Stomach (tissue), 9 donors: ENCODE data around the gene CETP. TPM values are rescaled to one million over a fixed set of nuclear protein-coding genes. Genes with fewer than 3 reads are reported as not detected.
"Not testable (repeated sequence)": the region's sequence is repeated elsewhere in the genome, so short reads cannot be mapped to it uniquely, and the experiment has no call there.

Source experiments
- DNase-seq, 2 donors: peaks; one replicate each; pipeline versions ENCODE4 v3.0.0 to v3.0.0-alpha.2; 2013 to 2019
- H3K27ac ChIP-seq, 5 donors: fragments of 200-600 bp in 4 of 5; sonication (generic) in 4 of 5; one replicate each; pipeline ENCODE4 v1.5.1; 2013 to 2019; ENCODE audit warnings: mild to moderate bottlenecking in 1 of 5, moderate library complexity in 1 of 5
- H3K27me3 ChIP-seq, 3 donors: fragments of 200-600 bp; sonication (generic); one replicate each; pipeline ENCODE4 v1.5.1; 2017 to 2019; ENCODE audit warnings: mixed run types in 1 of 3
- H3K36me3 ChIP-seq, 4 donors: fragments of 200-600 bp; sonication (generic); 1 replicate in 3 of 4; 2 replicates in 1 of 4; pipeline ENCODE4 v1.5.1; 2016 to 2019
- H3K4me1 ChIP-seq, 4 donors: fragments of 200-600 bp; sonication (generic); one replicate each; pipeline ENCODE4 v1.5.1; 2016 to 2019
- H3K4me3 ChIP-seq, 4 donors: fragments of 200-600 bp; sonication (generic) in 3 of 4; one replicate each; pipeline ENCODE4 v1.5.1; 2016 to 2019; ENCODE audit warnings: mild to moderate bottlenecking in 1 of 4
- H3K9me3 ChIP-seq, 4 donors: fragments of 200-600 bp; sonication (generic); one replicate each; pipeline ENCODE4 v1.5.1; 2016 to 2019
- CTCF ChIP-seq, 7 experiments: fragments of 450-650 bp in 4 of 7; fragments of 200-600 bp in 3 of 7; sonication (generic) in 3 of 7; IDR thresholded peaks; one replicate each; pipeline ENCODE4 v1.5.1; 2016 to 2019; ENCODE audit warnings: antibody characterized with exemption in 7 of 7, control low read depth in 2 of 7, mild to moderate bottlenecking in 1 of 7
- EP300 ChIP-seq: sonication (generic); formaldehyde crosslinking; IDR thresholded peaks from one replicate; pipeline ENCODE4 v1.6.1; 2017; ENCODE audit warnings: antibody characterized with exemption
- POLR2A ChIP-seq, 4 donors: fragments of 450-650 bp; IDR thresholded peaks; one replicate each; pipeline ENCODE4 v1.6.1; 2016; ENCODE audit warnings: antibody characterized with exemption in 4 of 4, control low read depth in 2 of 4, mild to moderate bottlenecking in 1 of 4, moderate library complexity in 1 of 4
- POLR2AphosphoS5 ChIP-seq, 3 donors: sonication (generic); formaldehyde crosslinking; IDR thresholded peaks; one replicate each; pipeline ENCODE4 v1.6.1; 2016; ENCODE audit warnings: antibody characterized with exemption in 3 of 3
- WGBS, 5 donors: extraction: QIAGEN DNeasy Blood & Tissue Kit in 3 of 5; methylation state at CpG; one replicate each; pipeline versions ENCODE4 v1.1.5 to v1.1.7; 2013 to 2018; 5-methylcytosine and 5-hydroxymethylcytosine counted together
- intact Hi-C: fragments of 100-400 bp; cut with DNase I; formaldehyde crosslinking; loops from one replicate; pipeline ENCODE4 v1.15.1; 2023; ENCODE audit warnings: low total_unique reads
- polyA plus RNA-seq, 3 donors: library from polyadenylated mRNA; stranded (reverse); fragments of 200-250 nt; gene quantifications; one replicate each; pipeline ENCODE4 v1.2.3, GENCODE V29; 2013
- total RNA-seq, 5 donors: library from RNA; depleted of rRNA; stranded (reverse); fragments of >200 nt; gene quantifications; one replicate each; pipeline versions ENCODE4 v1.1.0 to v1.2.3, GENCODE V29; 2014 to 2016
- donor health status: healthy with polysubstance abuse.
- donor health status: Bipolar disorder and iron deficiency.
- donor health status: healthy.

Gene CETP
- total and polyA plus RNA-seq, 8 donors: 0.18 to 2.9 (median 0.32) TPM; not detected in 4

DNA sequence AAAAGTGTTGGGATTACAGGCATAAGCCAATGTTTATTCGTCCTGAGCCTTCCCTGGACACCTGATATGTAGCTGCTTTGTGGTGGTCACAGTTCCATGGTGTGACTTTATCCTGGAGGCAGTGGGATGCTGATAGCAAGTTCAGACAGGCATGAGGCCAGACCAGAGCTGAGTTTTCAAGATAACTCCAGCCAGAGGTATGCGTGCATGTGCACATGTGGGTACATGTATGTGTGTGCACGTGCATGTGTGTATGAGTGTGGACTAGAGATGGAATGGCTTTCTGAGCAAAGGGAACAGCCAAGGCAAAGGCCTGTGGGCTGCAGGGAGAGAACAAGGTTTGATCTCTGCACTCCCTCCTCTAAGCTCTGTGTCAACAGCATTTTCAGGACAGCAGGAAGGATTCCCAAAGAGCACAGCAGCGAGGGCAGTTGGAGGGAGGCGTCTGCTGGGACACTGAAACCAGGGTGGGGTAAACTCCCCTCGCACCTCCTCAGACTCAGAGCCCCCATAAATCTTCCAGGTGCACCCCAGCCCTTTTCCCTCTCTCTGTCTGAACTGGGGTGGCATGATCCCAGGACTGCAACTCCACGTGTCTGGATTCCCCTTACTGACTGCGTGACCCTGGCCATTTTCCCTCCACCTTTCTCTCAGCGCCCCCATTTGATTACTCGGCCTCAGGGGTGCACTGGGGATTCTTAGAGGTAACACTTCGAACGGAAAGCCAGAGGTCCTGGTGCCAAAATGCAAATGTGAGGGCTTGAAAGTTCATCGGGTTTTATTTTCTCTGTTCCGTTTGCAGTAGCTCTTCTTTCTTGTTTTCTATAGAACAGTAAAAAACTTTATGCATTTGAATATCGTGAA is 42.9 kb downstream of the CETP start:
- DNase-seq: no peak

GRCh38 chr16:57005597-57005996 is 43.8 kb downstream of the CETP start:
- H3K27ac ChIP-seq, H3K4me3 ChIP-seq, intact Hi-C loops, H3K27me3 ChIP-seq, H3K9me3 ChIP-seq, DNase-seq: not testable (repeated sequence)
- Histone ChIP-seq H3K4me1 (peaks cover 0 to 15% (median 3%) of the 10 kb centered on the region in 4 donors), H3K36me3 (peaks cover 0 to 16% (median 12%) of the 10 kb centered on the region in 4 donors)
- 69 to 79% (median 77%) methylated on average over 2 of the region's 2 CpGs for WGBS, 5 donors

More for the DNA sequence above, 42.9 kb downstream of the CETP start:
- Histone ChIP-seq H3K9me3 (no peaks in the 10 kb centered on the region), H3K4me3 (no peak overlapping the region), H3K36me3 (peaks cover 0 to 16% (median 12%) of the 10 kb centered on the region in 4 donors), H3K4me1 (peaks cover 5 to 25% (median 10%) of the 10 kb centered on the region in 4 donors), H3K27ac (no peak overlapping the region), H3K27me3 (no peaks in the 10 kb centered on the region)
- TF ChIP-seq EP300 (no peak), CTCF (IDR thresholded peaks at IDR 0.05) (no peak), POLR2A (IDR thresholded peaks at IDR 0.05) (no peak), POLR2AphosphoS5 (IDR thresholded peaks at IDR 0.05) (no peak)
- intact Hi-C loops: no loop called here
- 72 to 76% (median 73%) methylated on average over 15 of the region's 15 CpGs for WGBS, 5 donors

DNA sequence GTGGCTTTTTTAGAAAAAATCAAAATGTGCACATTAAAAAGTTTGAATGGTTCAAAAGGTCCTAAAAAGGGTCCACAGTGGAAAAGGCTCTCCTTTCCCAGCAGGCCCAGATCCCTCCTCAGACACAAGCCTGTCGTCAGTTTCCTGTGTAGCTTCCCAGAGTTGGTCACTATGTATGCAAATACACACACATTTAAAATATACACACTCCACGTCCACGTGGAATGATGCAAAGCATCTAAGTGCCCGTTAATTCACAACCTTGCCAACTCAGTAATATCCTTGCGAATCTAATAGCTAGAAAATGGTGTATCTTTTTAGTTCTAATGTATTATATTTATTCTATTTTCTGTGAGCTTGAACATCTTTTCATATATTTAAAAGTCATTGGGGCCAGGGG is 45.3 kb downstream of the CETP start:
- no peak for TF ChIP-seq CTCF (IDR thresholded peaks at IDR 0.05)
- TF ChIP-seq POLR2A (IDR thresholded peaks at IDR 0.05): no peak
- no peak for TF ChIP-seq POLR2AphosphoS5 (IDR thresholded peaks at IDR 0.05)
- TF ChIP-seq EP300: no peak
- H3K4me1 ChIP-seq: peaks cover 0 to 8% (median 0%) of the 10 kb centered on the region in 4 donors
- H3K27ac ChIP-seq: no peak overlapping the region
- H3K27me3 ChIP-seq: no peaks in the 10 kb centered on the region
- intact Hi-C loops: no loop called here
- no peak overlapping the region for H3K4me3 ChIP-seq
- peaks cover 0 to 16% (median 12%) of the 10 kb centered on the region in 4 donors for H3K36me3 ChIP-seq
- no peak for DNase-seq
- WGBS, 5 donors: 74 to 81% (median 77%) methylated on average over 5 of the region's 5 CpGs
- no peaks in the 10 kb centered on the region for H3K9me3 ChIP-seq

DNA sequence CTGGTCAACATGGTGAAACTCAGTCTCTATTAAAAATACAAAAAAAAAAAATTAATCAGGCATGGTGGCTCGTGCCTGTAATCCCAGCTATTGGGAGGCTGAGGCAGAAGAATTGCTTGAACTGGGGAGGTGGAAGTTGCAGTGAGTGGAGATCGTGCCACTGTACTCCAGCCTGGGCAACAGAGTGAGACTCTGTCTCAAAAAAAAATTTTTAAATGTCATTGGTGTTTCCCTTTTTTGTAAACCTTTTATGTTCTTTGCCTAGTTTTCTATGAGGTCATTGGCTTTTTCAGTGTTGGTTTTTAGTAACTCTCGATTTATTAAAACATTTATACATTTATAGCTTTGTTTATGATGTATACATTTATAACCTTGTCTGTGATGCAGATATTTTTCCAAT is 45.8 kb downstream of the CETP start:
- Histone ChIP-seq H3K27me3 (no peaks in the 10 kb centered on the region), H3K36me3 (peaks cover 0 to 16% (median 12%) of the 10 kb centered on the region in 4 donors), H3K4me1 (peaks cover 0 to 8% (median 0%) of the 10 kb centered on the region in 4 donors), H3K9me3 (no peaks in the 10 kb centered on the region), H3K27ac (no peak overlapping the region), H3K4me3 (no peak overlapping the region)
- WGBS, 5 donors: 83 to 90% (median 87%) methylated on average over 3 of the region's 3 CpGs
- intact Hi-C loops: no loop called here
- TF ChIP-seq CTCF (IDR thresholded peaks at IDR 0.05): no peak
- TF ChIP-seq EP300: no peak
- no peak for TF ChIP-seq POLR2AphosphoS5 (IDR thresholded peaks at IDR 0.05)
- TF ChIP-seq POLR2A (IDR thresholded peaks at IDR 0.05): no peak
- DNase-seq: no peak

- Histone ChIP-seq H3K4me1 (peaks cover 0 to 8% (median 0%) of the 10 kb centered on the region in 4 donors), H3K36me3 (peaks cover 0 to 16% (median 12%) of the 10 kb centered on the region in 4 donors), H3K27me3 (no peaks in the 10 kb centered on the region), H3K4me3 (no peak overlapping the region), H3K27ac (no peak overlapping the region), H3K9me3 (no peaks in the 10 kb centered on the region)
- intact Hi-C loops: no loop called here
- 94 to 100% (median 98%) methylated on average over 1 of the region's 1 CpG for WGBS, 5 donors
- TF ChIP-seq POLR2A (IDR thresholded peaks at IDR 0.05) (no peak), EP300 (no peak), POLR2AphosphoS5 (IDR thresholded peaks at IDR 0.05) (no peak)
- DNase-seq: no peak
These were observed 46.7 kb downstream of the CETP start for GRCh38 chr16:57008440-57008839.
